Panc1 (cell line): ENCODE measurements around the gene FAM107B. TPM values are rescaled to one million over a fixed set of nuclear protein-coding genes. Genes with fewer than 3 reads are reported as not detected.

ENCODE experiments used
- ATAC-seq: fragments of 200-7000 bp; cut with Tn5 transposase; 2 replicates; pipeline ENCODE4 v1.9.1; 2020; ENCODE audit warnings: mild to moderate bottlenecking, moderate library complexity
- BruUV-seq: library from RNA; stranded (reverse); fragments of 400-500 nt; replicated peaks from 2 replicates; lab custom pipeline; 2021; lab: Mats Ljungman, UMichigan
- CTCF ChIA-PET: fragments of 300-600 bp; sonication (Branson Sonifier 250); formaldehyde crosslinking; loops from one replicate; lab custom pipeline; 2022; ENCODE audit warnings: antibody characterized with exemption; lab: Charles Lee
- POLR2A ChIA-PET: fragments of 300-600 bp; sonication (Branson Sonifier 250); formaldehyde crosslinking; loops from one replicate; lab custom pipeline; 2022; ENCODE audit warnings: antibody characterized with exemption; lab: Charles Lee
- DNase-seq: peaks from one replicate; pipeline ENCODE4 v3.0.0-alpha.2; 2010; ENCODE audit warnings: low read depth, low spot score
- H3K27ac ChIP-seq: 2 replicates; pipeline ENCODE4 v1.5.1; 2011; ENCODE audit warnings: mild to moderate bottlenecking, low read length, inconsistent platforms
- H3K27me3 ChIP-seq: fragments of 200-500 bp; sonication (Bioruptor generic); 2 replicates; pipeline ENCODE4 v1.6.0; 2014; ENCODE audit warnings: low read length, inconsistent platforms; ENCODE audit not compliant: control insufficient read depth, insufficient read depth
- H3K36me3 ChIP-seq: fragments of 200-500 bp; sonication (Bioruptor generic); 2 replicates; pipeline ENCODE4 v1.5.1; 2014; ENCODE audit warnings: inconsistent platforms, mild to moderate bottlenecking, low read length, moderate library complexity; ENCODE audit not compliant: control insufficient read depth, insufficient read depth
- H3K4me1 ChIP-seq: 2 replicates; pipeline ENCODE4 v1.5.1; 2011; ENCODE audit warnings: inconsistent platforms, mild to moderate bottlenecking, low read length, moderate library complexity; ENCODE audit not compliant: control insufficient read depth, insufficient read depth
- H3K4me3 ChIP-seq, 2 experiments: 2 replicates each; pipeline ENCODE4 v1.5.1; 2011 to 2012; ENCODE audit warnings: low read depth in 2 of 2, low read length in 2 of 2, mild to moderate bottlenecking in 2 of 2, inconsistent platforms in 1 of 2, moderate library complexity in 1 of 2
- H3K9me3 ChIP-seq: fragments of 200-500 bp; sonication (Bioruptor generic); 2 replicates; pipeline ENCODE4 v1.5.1; 2014; ENCODE audit warnings: low read depth, mild to moderate bottlenecking, inconsistent platforms, low read length, moderate library complexity; ENCODE audit not compliant: control insufficient read depth, insufficient read depth
- POLR2AphosphoS5 ChIP-seq: IDR thresholded peaks from 2 replicates; pipeline ENCODE4 v1.6.1; 2012; ENCODE audit warnings: mild to moderate bottlenecking, low read depth, low read length, moderate library complexity
- SIN3A ChIP-seq: IDR thresholded peaks from 2 replicates; pipeline ENCODE4 v1.6.1; 2012; ENCODE audit warnings: low read depth, mild to moderate bottlenecking, low read length, moderate library complexity, borderline replicate concordance; ENCODE audit not compliant: insufficient read depth
- TCF7L2 ChIP-seq: IDR thresholded peaks from 2 replicates; pipeline ENCODE4 v1.6.1; 2011; ENCODE audit warnings: mild to moderate bottlenecking, low read depth, low read length, inconsistent platforms
- in situ Hi-C: cut with HindIII; loops from 2 replicates; pipeline ENCODE4 v1.10.0; 2016; ENCODE audit warnings: low sequenced_read_pairs, low pct_unique_long_range_greater_than_20kb
- intact Hi-C: fragments of 100-400 bp; cut with micrococcal nuclease; formaldehyde crosslinking; loops from one replicate; pipeline ENCODE4 v1.10.0; 2022; ENCODE audit not compliant: unreplicated experiment
- total RNA-seq: library from RNA; stranded (reverse); gene quantifications from one replicate; pipeline ENCODE4 v1.2.1, GENCODE V29; 2021; ENCODE audit not compliant: unreplicated experiment
- TF ChIP-seq, protein P1 (sequence below), 2 experiments: IDR thresholded peaks; 2 replicates each; pipeline ENCODE4 v1.6.1; 2011 to 2012; ENCODE audit warnings: low read depth in 2 of 2, control low read depth in 1 of 2, low read length in 1 of 2, mild to moderate bottlenecking in 1 of 2, moderate library complexity in 1 of 2; ENCODE audit not compliant: insufficient read depth in 1 of 2
- TF ChIP-seq, protein P2 (sequence below): fragments of 450-650 bp; IDR thresholded peaks from 2 replicates; pipeline ENCODE4 v1.5.1; 2017; ENCODE audit warnings: mild to moderate bottlenecking

The FAM107B gene
- total RNA-seq, 1 experiment from 2014 or later, result 13.4 TPM

DNA sequence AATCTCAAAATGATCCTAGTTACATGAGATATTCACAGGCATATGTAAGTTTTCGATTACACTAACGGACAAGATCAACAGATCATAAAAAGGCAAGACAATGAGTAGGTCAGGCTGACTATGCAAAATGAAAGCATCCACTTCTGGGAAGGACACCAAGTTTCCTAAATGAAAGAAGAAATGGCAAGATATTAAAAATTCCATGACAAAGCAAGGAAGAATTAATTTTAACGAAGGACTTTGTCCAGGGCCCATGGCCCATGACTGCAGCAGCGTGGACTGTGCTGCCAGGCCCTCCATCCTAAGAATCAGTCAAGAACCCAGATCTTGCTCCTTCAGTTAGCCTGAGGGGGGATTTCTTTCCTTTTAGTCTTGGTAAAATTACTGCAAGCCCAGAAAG is 261.6 kb downstream of the FAM107B start:
- H3K27ac ChIP-seq, result no peak overlapping the region
- in situ Hi-C loops (no loop called here), intact Hi-C loops (no loop called here)
- H3K9me3 ChIP-seq, result no peaks in the 10 kb centered on the region
- POLR2A ChIA-PET, result no interaction called here
- no TSS peak for BruUV-seq
- H3K4me3 ChIP-seq, result no peak overlapping the region
- H3K4me1 ChIP-seq, result no peaks in the 10 kb centered on the region
- CTCF ChIA-PET, result no interaction called here
- DNase-seq, result no peak
- H3K27me3 ChIP-seq, result no peaks in the 10 kb centered on the region
- H3K36me3 ChIP-seq, result no peaks in the 10 kb centered on the region
- TF ChIP-seq TCF7L2 (no peak), SIN3A (no peak), POLR2AphosphoS5 (no peak)
- TF ChIP-seq, protein P1, sequence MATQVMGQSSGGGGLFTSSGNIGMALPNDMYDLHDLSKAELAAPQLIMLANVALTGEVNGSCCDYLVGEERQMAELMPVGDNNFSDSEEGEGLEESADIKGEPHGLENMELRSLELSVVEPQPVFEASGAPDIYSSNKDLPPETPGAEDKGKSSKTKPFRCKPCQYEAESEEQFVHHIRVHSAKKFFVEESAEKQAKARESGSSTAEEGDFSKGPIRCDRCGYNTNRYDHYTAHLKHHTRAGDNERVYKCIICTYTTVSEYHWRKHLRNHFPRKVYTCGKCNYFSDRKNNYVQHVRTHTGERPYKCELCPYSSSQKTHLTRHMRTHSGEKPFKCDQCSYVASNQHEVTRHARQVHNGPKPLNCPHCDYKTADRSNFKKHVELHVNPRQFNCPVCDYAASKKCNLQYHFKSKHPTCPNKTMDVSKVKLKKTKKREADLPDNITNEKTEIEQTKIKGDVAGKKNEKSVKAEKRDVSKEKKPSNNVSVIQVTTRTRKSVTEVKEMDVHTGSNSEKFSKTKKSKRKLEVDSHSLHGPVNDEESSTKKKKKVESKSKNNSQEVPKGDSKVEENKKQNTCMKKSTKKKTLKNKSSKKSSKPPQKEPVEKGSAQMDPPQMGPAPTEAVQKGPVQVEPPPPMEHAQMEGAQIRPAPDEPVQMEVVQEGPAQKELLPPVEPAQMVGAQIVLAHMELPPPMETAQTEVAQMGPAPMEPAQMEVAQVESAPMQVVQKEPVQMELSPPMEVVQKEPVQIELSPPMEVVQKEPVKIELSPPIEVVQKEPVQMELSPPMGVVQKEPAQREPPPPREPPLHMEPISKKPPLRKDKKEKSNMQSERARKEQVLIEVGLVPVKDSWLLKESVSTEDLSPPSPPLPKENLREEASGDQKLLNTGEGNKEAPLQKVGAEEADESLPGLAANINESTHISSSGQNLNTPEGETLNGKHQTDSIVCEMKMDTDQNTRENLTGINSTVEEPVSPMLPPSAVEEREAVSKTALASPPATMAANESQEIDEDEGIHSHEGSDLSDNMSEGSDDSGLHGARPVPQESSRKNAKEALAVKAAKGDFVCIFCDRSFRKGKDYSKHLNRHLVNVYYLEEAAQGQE (IDR thresholded peaks at IDR 0.05; ENCODE audit: insufficient read depth in 1 of 2, low read depth in 2 of 2, low read length in 1 of 2), result no peak
- TF ChIP-seq, protein P2, sequence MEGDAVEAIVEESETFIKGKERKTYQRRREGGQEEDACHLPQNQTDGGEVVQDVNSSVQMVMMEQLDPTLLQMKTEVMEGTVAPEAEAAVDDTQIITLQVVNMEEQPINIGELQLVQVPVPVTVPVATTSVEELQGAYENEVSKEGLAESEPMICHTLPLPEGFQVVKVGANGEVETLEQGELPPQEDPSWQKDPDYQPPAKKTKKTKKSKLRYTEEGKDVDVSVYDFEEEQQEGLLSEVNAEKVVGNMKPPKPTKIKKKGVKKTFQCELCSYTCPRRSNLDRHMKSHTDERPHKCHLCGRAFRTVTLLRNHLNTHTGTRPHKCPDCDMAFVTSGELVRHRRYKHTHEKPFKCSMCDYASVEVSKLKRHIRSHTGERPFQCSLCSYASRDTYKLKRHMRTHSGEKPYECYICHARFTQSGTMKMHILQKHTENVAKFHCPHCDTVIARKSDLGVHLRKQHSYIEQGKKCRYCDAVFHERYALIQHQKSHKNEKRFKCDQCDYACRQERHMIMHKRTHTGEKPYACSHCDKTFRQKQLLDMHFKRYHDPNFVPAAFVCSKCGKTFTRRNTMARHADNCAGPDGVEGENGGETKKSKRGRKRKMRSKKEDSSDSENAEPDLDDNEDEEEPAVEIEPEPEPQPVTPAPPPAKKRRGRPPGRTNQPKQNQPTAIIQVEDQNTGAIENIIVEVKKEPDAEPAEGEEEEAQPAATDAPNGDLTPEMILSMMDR, result no peak
- no peak for ATAC-seq

DNA sequence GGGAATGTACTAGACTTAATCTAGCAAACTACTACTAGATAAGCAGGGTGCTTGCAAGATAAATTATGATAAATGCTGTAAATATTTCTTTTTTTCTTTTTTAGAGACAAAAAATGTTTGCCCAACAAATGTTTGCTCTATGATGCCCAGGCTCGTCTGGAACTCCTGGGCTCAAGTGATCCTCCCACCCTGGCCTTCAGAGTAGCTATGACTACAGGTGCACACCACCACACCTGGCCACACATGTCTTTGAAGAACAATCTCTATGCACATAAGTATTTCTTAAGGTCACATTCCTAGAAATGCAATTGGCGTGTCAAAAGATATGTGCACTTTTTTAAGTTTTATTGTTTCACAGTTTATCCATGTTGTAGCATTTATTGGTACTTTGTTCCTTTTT is 264.4 kb downstream of the FAM107B start:
- H3K36me3 ChIP-seq, result no peaks in the 10 kb centered on the region
- DNase-seq (no peak), ATAC-seq (no peak)
- H3K9me3 ChIP-seq, result no peaks in the 10 kb centered on the region
- H3K27me3 ChIP-seq, result no peaks in the 10 kb centered on the region
- CTCF ChIA-PET, result no interaction called here
- POLR2A ChIA-PET, result no interaction called here
- no peak overlapping the region for H3K27ac ChIP-seq
- no TSS peak for BruUV-seq
- intact Hi-C loops (no loop called here), in situ Hi-C loops (no loop called here)
- no peaks in the 10 kb centered on the region for H3K4me1 ChIP-seq
- no peak overlapping the region for H3K4me3 ChIP-seq
- TF ChIP-seq SIN3A, result no peak

DNA sequence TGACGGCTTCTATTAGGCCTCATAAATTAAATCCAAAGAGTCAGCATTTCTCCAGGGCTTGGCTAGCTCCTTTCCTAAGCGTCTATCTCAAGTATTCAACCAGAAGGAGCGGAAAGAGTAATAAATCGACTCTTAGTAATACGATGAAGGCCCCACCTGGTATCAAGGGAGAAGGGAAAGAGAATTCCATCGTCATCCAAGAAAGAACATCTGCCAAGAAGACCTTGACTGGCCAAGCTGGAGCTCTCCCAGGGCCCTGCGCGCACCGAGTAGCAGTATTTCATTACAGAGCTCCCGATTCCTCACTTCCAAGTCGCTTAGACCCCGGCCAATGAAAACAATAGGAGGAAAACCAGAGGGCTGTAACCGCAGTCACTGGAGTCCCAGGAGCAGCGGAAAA is 266.0 kb downstream of the FAM107B start:
- Histone ChIP-seq H3K36me3 (no peaks in the 10 kb centered on the region), H3K4me1 (no peaks in the 10 kb centered on the region), H3K27ac (no peak overlapping the region), H3K9me3 (no peaks in the 10 kb centered on the region), H3K4me3 (no peak overlapping the region), H3K27me3 (no peaks in the 10 kb centered on the region)
- BruUV-seq, result no TSS peak
- DNase-seq, result no peak
- no peak for ATAC-seq
- intact Hi-C loops, result no loop called here
- POLR2A ChIA-PET, result no interaction called here
- no peak for TF ChIP-seq POLR2AphosphoS5
- TF ChIP-seq, protein P2, result no peak
- CTCF ChIA-PET, result interaction anchor here (0.6 kb wide), 1 partner anchor 11 kb away, joined by 4 read pairs; no protein-coding TSS in a partner anchor
- in situ Hi-C loops, result no loop called here
